Smooth muscle cell of bladder (primary cell): ENCODE measurements around the gene KLHL30. TPM values are rescaled to one million over a fixed set of nuclear protein-coding genes. Genes with fewer than 3 reads are reported as not detected.

Source experiments
- total RNA-seq: library from RNA; depleted of rRNA; stranded (reverse); fragments of >200 nt; gene quantifications from 2 replicates; pipeline ENCODE4 v1.2.3, GENCODE V29; 2014

Gene KLHL30
- 0.46 and 0.57 TPM in 2 replicates for total RNA-seq

GRCh38 chr2:238138331-238139195 is at the start of gene KLHL30:
TSS of gene KLHL30 (plus strand) at chr2:238138668. CDS start at chr2:238140755, 2,087 bp downstream.

GRCh38 chr2:238100049-238100820 is 38.2 kb upstream of the KLHL30 start, which contains the start of gene ESPNL:
TSS of gene ESPNL (plus strand) at chr2:238100340. CDS start at chr2:238100420, 80 bp downstream.

GRCh38 chr2:238158509-238159070 is 20.1 kb downstream of the KLHL30 start, which contains the start of gene ERFE:
TSS of gene ERFE (plus strand) at chr2:238158970. CDS start at chr2:238159008, 38 bp downstream.

Other genes starting within 250 kb of the KLHL30 start
- 46.4 and 47.9 TPM in 2 replicates for gene UBE2F, start 171.7 kb upstream of the KLHL30 start, total RNA-seq
- gene SCLY, start 77.7 kb upstream of the KLHL30 start, total RNA-seq, result 8.7 and 11.1 TPM in 2 replicates
- 2.3 and 2.4 TPM in 2 replicates for gene ESPNL, start 38.3 kb upstream of the KLHL30 start, total RNA-seq
- gene ERFE, start 20.3 kb downstream of the KLHL30 start, total RNA-seq, result 1.7 and 7.3 TPM in 2 replicates
- gene ILKAP, start 65.0 kb downstream of the KLHL30 start, total RNA-seq, result 18.9 and 21.0 TPM in 2 replicates
- 0.92 and 4.0 TPM in 2 replicates for gene HES6, start 101.4 kb downstream of the KLHL30 start, total RNA-seq
- 2.0 and 2.8 TPM in 2 replicates for gene PER2, start 149.9 kb downstream of the KLHL30 start, total RNA-seq
- gene TRAF3IP1, start 181.8 kb downstream of the KLHL30 start, total RNA-seq, result 9.9 and 11.9 TPM in 2 replicates